ENCODE results near the gene SHISAL2A. TPM values are rescaled to one million over a fixed set of nuclear protein-coding genes. Genes with fewer than 3 reads are reported as not detected.

Gene SHISAL2A
- total RNA-seq, 1 donor from 2014 or later, result not detected

- Mint-ChIP-seq H3K27ac (ENCODE audit: unreplicated experiment) (peak overlapping the region; percentile 48), H3K36me3 (ENCODE audit: low read depth, unreplicated experiment) (no peaks in the 10 kb centered on the region), H3K9me3 (ENCODE audit: unreplicated experiment) (no peaks in the 10 kb centered on the region), H3K4me3 (ENCODE audit: unreplicated experiment) (no peak overlapping the region), H3K4me1 (ENCODE audit: low read depth, unreplicated experiment) (peaks cover 28% of the 10 kb centered on the region), H3K27me3 (ENCODE audit: low read depth, unreplicated experiment) (no peaks in the 10 kb centered on the region)
- H3K79me2 ChIP-seq (ENCODE audit: insufficient read depth, low read length), result no peaks in the 10 kb centered on the region
- H3K9me3 ChIP-seq (ENCODE audit: insufficient read depth, low read depth, low read length), result no peaks in the 10 kb centered on the region
- H2AFZ ChIP-seq (ENCODE audit: low read depth, low read length), result peak overlapping the region; percentile 45
- TF ChIP-seq, protein P1, sequence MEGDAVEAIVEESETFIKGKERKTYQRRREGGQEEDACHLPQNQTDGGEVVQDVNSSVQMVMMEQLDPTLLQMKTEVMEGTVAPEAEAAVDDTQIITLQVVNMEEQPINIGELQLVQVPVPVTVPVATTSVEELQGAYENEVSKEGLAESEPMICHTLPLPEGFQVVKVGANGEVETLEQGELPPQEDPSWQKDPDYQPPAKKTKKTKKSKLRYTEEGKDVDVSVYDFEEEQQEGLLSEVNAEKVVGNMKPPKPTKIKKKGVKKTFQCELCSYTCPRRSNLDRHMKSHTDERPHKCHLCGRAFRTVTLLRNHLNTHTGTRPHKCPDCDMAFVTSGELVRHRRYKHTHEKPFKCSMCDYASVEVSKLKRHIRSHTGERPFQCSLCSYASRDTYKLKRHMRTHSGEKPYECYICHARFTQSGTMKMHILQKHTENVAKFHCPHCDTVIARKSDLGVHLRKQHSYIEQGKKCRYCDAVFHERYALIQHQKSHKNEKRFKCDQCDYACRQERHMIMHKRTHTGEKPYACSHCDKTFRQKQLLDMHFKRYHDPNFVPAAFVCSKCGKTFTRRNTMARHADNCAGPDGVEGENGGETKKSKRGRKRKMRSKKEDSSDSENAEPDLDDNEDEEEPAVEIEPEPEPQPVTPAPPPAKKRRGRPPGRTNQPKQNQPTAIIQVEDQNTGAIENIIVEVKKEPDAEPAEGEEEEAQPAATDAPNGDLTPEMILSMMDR (IDR thresholded peaks at IDR 0.05; ENCODE audit: insufficient read depth, low read depth, low read length), result no peak
- no peak for TF ChIP-seq EZH2 (IDR thresholded peaks at IDR 0.05; ENCODE audit: insufficient read depth, low read length)
- H3K4me1 ChIP-seq (ENCODE audit: insufficient read depth, low read length), result peaks cover 12% of the 10 kb centered on the region
- no peak for DNase-seq (ENCODE audit: low read depth)
- no peaks in the 10 kb centered on the region for H4K20me1 ChIP-seq (ENCODE audit: insufficient read depth, low read length)
- no peaks in the 10 kb centered on the region for H3K36me3 ChIP-seq (ENCODE audit: insufficient read depth, low read length)
- no peak overlapping the region for H3K4me3 ChIP-seq (ENCODE audit: insufficient read depth, low read depth, low read length)
- H3K27me3 ChIP-seq (ENCODE audit: insufficient read depth, low read length), result no peaks in the 10 kb centered on the region
- H3K4me2 ChIP-seq (ENCODE audit: low read length), result no peak overlapping the region
- H3K9ac ChIP-seq (ENCODE audit: low read length), result no peak overlapping the region
- no peak overlapping the region for H3K27ac ChIP-seq (ENCODE audit: low read depth, low read length)
- no peak for FAIRE-seq
Observed at GRCh38 chr1:52672946-52673345, 40.0 kb downstream of the SHISAL2A start.

- no peaks in the 10 kb centered on the region for H3K27me3 ChIP-seq (ENCODE audit: insufficient read depth, low read length)
- H3K27ac ChIP-seq (ENCODE audit: low read depth, low read length), result no peak overlapping the region
- no peaks in the 10 kb centered on the region for H3K79me2 ChIP-seq (ENCODE audit: insufficient read depth, low read length)
- H3K27me3 Mint-ChIP-seq (ENCODE audit: low read depth, unreplicated experiment), result no peaks in the 10 kb centered on the region
- no peaks in the 10 kb centered on the region for H4K20me1 ChIP-seq (ENCODE audit: insufficient read depth, low read length)
- TF ChIP-seq, protein P1 (IDR thresholded peaks at IDR 0.05; ENCODE audit: insufficient read depth, low read depth, low read length), result no peak
- no peak for TF ChIP-seq EZH2 (IDR thresholded peaks at IDR 0.05; ENCODE audit: insufficient read depth, low read length)
- no peak overlapping the region for H3K4me3 ChIP-seq (ENCODE audit: insufficient read depth, low read depth, low read length)
- no peak overlapping the region for H3K9ac ChIP-seq (ENCODE audit: low read length)
- no peak overlapping the region for H3K4me2 ChIP-seq (ENCODE audit: low read length)
- H3K36me3 Mint-ChIP-seq (ENCODE audit: low read depth, unreplicated experiment), result no peaks in the 10 kb centered on the region
- H3K4me1 Mint-ChIP-seq (ENCODE audit: low read depth, unreplicated experiment), result peaks cover 26% of the 10 kb centered on the region
- no peak overlapping the region for H3K4me3 Mint-ChIP-seq (ENCODE audit: unreplicated experiment)
- H3K4me1 ChIP-seq (ENCODE audit: insufficient read depth, low read length), result peaks cover 12% of the 10 kb centered on the region
- peak overlapping the region; percentile 66 for H3K27ac Mint-ChIP-seq (ENCODE audit: unreplicated experiment)
- no peaks in the 10 kb centered on the region for H3K36me3 ChIP-seq (ENCODE audit: insufficient read depth, low read length)
- no peak for DNase-seq (ENCODE audit: low read depth)
- H3K9me3 ChIP-seq (ENCODE audit: insufficient read depth, low read depth, low read length), result no peaks in the 10 kb centered on the region
- no peak overlapping the region for H2AFZ ChIP-seq (ENCODE audit: low read depth, low read length)
- no peak for FAIRE-seq
- H3K9me3 Mint-ChIP-seq (ENCODE audit: unreplicated experiment), result no peaks in the 10 kb centered on the region
Observed at GRCh38 chr1:52673513-52673912, 40.5 kb downstream of the SHISAL2A start.

- H3K27me3 ChIP-seq (ENCODE audit: insufficient read depth, low read length), result no peaks in the 10 kb centered on the region
- H3K4me3 ChIP-seq (ENCODE audit: insufficient read depth, low read depth, low read length), result no peak overlapping the region
- H3K27ac Mint-ChIP-seq (ENCODE audit: unreplicated experiment), result peak overlapping the region; percentile 92
- TF ChIP-seq EZH2 (IDR thresholded peaks at IDR 0.05; ENCODE audit: insufficient read depth, low read length), result no peak
- TF ChIP-seq, protein P1 (IDR thresholded peaks at IDR 0.05; ENCODE audit: insufficient read depth, low read depth, low read length), result no peak
- no peaks in the 10 kb centered on the region for H3K36me3 ChIP-seq (ENCODE audit: insufficient read depth, low read length)
- DNase-seq (ENCODE audit: low read depth), result peak; percentile 26
- H3K4me3 Mint-ChIP-seq (ENCODE audit: unreplicated experiment), result no peak overlapping the region
- H3K9me3 Mint-ChIP-seq (ENCODE audit: unreplicated experiment), result no peaks in the 10 kb centered on the region
- H3K27me3 Mint-ChIP-seq (ENCODE audit: low read depth, unreplicated experiment), result no peaks in the 10 kb centered on the region
- no peak for FAIRE-seq
- no peaks in the 10 kb centered on the region for H3K9me3 ChIP-seq (ENCODE audit: insufficient read depth, low read depth, low read length)
- H3K27ac ChIP-seq (ENCODE audit: low read depth, low read length), result no peak overlapping the region
- H3K4me2 ChIP-seq (ENCODE audit: low read length), result no peak overlapping the region
- peak overlapping the region; percentile 3 for H2AFZ ChIP-seq (ENCODE audit: low read depth, low read length)
- no peak overlapping the region for H3K9ac ChIP-seq (ENCODE audit: low read length)
- H3K36me3 Mint-ChIP-seq (ENCODE audit: low read depth, unreplicated experiment), result no peaks in the 10 kb centered on the region
- no peaks in the 10 kb centered on the region for H4K20me1 ChIP-seq (ENCODE audit: insufficient read depth, low read length)
- H3K4me1 Mint-ChIP-seq (ENCODE audit: low read depth, unreplicated experiment), result peaks cover 19% of the 10 kb centered on the region
- no peaks in the 10 kb centered on the region for H3K79me2 ChIP-seq (ENCODE audit: insufficient read depth, low read length)
- peaks cover 7% of the 10 kb centered on the region for H3K4me1 ChIP-seq (ENCODE audit: insufficient read depth, low read length)
Observed at GRCh38 chr1:52674497-52675384, 41.8 kb downstream of the SHISAL2A start.

Measured in astrocyte (in vitro differentiated cells and primary cell).